Upper lobe of left lung (tissue), 4 donors: Measurements from ENCODE around the gene SOST.

ENCODE experiments used
- CTCF ChIP-seq, 6 experiments: fragments of 450-650 bp in 4 of 6; fragments of 200-600 bp in 2 of 6; sonication (generic) in 2 of 6; IDR thresholded peaks; one replicate each; pipeline ENCODE4 v1.5.1; 2016 to 2019; ENCODE audit warnings: antibody characterized with exemption in 6 of 6
- EP300 ChIP-seq, 4 donors: sonication (generic); formaldehyde crosslinking; IDR thresholded peaks; one replicate each; pipeline ENCODE4 v1.5.1; 2017; ENCODE audit warnings: antibody characterized with exemption in 4 of 4, control low read depth in 2 of 4
- POLR2A ChIP-seq, 4 donors: fragments of 450-650 bp; IDR thresholded peaks; one replicate each; pipeline ENCODE4 v1.5.1; 2016 to 2017; ENCODE audit warnings: antibody characterized with exemption in 4 of 4, mild to moderate bottlenecking in 2 of 4
- POLR2AphosphoS5 ChIP-seq, 2 donors: sonication (generic); formaldehyde crosslinking; IDR thresholded peaks; one replicate each; pipeline ENCODE4 v1.5.1; 2017; ENCODE audit warnings: antibody characterized with exemption in 2 of 2

DNA sequence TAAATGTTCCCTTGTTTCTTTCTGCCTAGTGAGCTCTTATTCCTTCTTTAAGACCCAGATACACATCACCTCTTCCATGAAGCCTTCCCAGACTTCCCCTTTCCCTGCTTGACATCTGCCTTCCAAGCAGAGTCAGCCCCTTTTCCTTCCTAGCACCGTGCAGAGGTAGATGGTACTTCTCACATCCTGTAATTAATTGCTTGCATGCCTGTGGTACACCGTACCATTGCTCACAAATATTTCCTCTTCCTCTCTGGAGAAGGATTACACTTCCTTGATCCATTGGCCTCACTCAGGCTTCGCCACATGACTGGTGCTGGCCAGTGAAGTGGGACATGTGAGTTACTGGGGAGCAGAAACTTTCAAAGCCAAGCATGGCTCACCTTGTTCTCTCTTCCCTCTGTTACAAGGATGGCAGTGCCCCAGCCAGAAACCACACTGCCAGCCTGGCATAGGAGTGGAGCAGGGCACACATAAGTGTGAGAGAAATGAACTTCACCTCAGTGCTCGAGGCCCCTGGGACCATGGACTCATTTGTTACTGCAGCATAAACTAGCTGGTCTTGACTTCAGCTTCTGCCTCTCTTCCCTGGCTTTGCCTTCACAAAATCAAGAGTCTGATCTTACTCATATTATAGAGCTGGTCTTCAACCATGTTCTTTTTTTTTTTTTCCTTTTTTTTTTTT lies 44.0 kb downstream of the SOST start:
- no peak for TF ChIP-seq CTCF (IDR thresholded peaks at IDR 0.05)
- TF ChIP-seq POLR2AphosphoS5 (IDR thresholded peaks at IDR 0.05): no peak
- no peak for TF ChIP-seq EP300 (IDR thresholded peaks at IDR 0.05)
- TF ChIP-seq POLR2A (IDR thresholded peaks at IDR 0.05): no peak
